B cell (primary cell): ENCODE results near the gene ESR2. TPM values are rescaled to one million over a fixed set of nuclear protein-coding genes. Genes with fewer than 3 reads are reported as not detected.

Experiments
- ATAC-seq: fragments of 200-7000 bp; cut with Tn5 transposase; one replicate; pipeline ENCODE4 v1.10.0; 2021; ENCODE audit warnings: low read depth, mild to moderate bottlenecking, moderate number of reproducible peaks, moderate library complexity
- CTCF ChIA-PET: fragments of 350-600 bp; sonication (Branson Sonifier 250); formaldehyde crosslinking; loops from one replicate; lab custom pipeline; 2021; ENCODE audit warnings: antibody characterized with exemption, inconsistent platforms; lab: Charles Lee
- POLR2A ChIA-PET: fragments of 350-600 bp; sonication (Branson Sonifier 250); formaldehyde crosslinking; loops from one replicate; lab custom pipeline; 2021; ENCODE audit warnings: antibody characterized with exemption; lab: Charles Lee
- DNase-seq: peaks from one replicate; pipeline ENCODE4 v3.0.0; 2013
- H2AFZ ChIP-seq: 2 replicates; pipeline ENCODE4 v1.6.1; 2012; ENCODE audit warnings: mild to moderate bottlenecking, low read depth, low read length; ENCODE audit not compliant: insufficient read depth, poor library complexity, severe bottlenecking
- H3K27ac ChIP-seq, 2 donors: 1 replicate in 1 of 2; 2 replicates in 1 of 2; pipeline ENCODE4 v1.5.1; 2012 to 2013; ENCODE audit warnings: low read length in 2 of 2, mild to moderate bottlenecking in 2 of 2, moderate library complexity in 1 of 2
- H3K27me3 ChIP-seq, 4 experiments: fragments of 200-600 bp in 1 of 4; sonication (generic) in 1 of 4; replicated peaks in 1 of 4; 1 replicate in 2 of 4; 2 replicates in 2 of 4; pipeline versions ENCODE4 v1.6.1 to v1.7.0; 2013 to 2016; ENCODE audit warnings: low read length in 3 of 4, mild to moderate bottlenecking in 2 of 4, mixed read lengths in 1 of 4, moderate library complexity in 1 of 4; ENCODE audit not compliant: insufficient read depth in 4 of 4, control insufficient read depth in 3 of 4; ENCODE audit errors: control extremely low read depth in 1 of 4
- H3K36me3 ChIP-seq, 2 experiments: replicated peaks in 1 of 2; 1 replicate in 1 of 2; 2 replicates in 1 of 2; pipeline versions ENCODE4 v1.6.1 to v1.7.1; 2013; ENCODE audit warnings: low read length in 1 of 2; ENCODE audit not compliant: insufficient read depth in 2 of 2, control insufficient read depth in 1 of 2; ENCODE audit errors: control extremely low read depth in 1 of 2, extremely low read depth in 1 of 2
- H3K4me1 ChIP-seq, 2 donors: fragments of 200-600 bp in 1 of 2; sonication (generic) in 1 of 2; 1 replicate in 1 of 2; 2 replicates in 1 of 2; pipeline versions ENCODE4 v1.5.1 to v1.6.1; 2013 to 2017; ENCODE audit warnings: low read length in 2 of 2; ENCODE audit not compliant: control insufficient read depth in 2 of 2, insufficient read depth in 2 of 2
- H3K4me2 ChIP-seq: replicated peaks from 2 replicates; pipeline ENCODE3; 2012; ENCODE audit warnings: mild to moderate bottlenecking, low read depth, low read length; ENCODE audit not compliant: poor library complexity, severe bottlenecking
- H3K4me3 ChIP-seq, 5 experiments: fragments of 200-600 bp in 1 of 5; sonication (generic) in 1 of 5; 1 replicate in 3 of 5; 2 replicates in 2 of 5; pipeline versions ENCODE4 v1.5.1 to v1.7.0; 2011 to 2016; ENCODE audit warnings: low read length in 4 of 5, mild to moderate bottlenecking in 4 of 5, low read depth in 2 of 5, control low read depth in 1 of 5, moderate library complexity in 1 of 5; ENCODE audit not compliant: insufficient read depth in 1 of 5; ENCODE audit errors: control extremely low read depth in 1 of 5, extremely low read depth in 1 of 5
- H3K79me2 ChIP-seq: fragments of 200-600 bp; sonication (generic); one replicate; pipeline ENCODE4 v1.6.0; 2016; ENCODE audit warnings: low read length; ENCODE audit not compliant: control insufficient read depth, insufficient read depth
- H3K9ac ChIP-seq: fragments of 200-600 bp; sonication (generic); 2 replicates; pipeline ENCODE4 v1.6.1; 2017; ENCODE audit warnings: mild to moderate bottlenecking, low read length, moderate library complexity
- H3K9me3 ChIP-seq, 3 donors: one replicate each; pipeline versions ENCODE4 v1.6.1 to v1.7.1; 2013; ENCODE audit warnings: low read length in 2 of 3; ENCODE audit not compliant: control insufficient read depth in 2 of 3, insufficient read depth in 1 of 3; ENCODE audit errors: control extremely low read depth in 1 of 3
- H4K20me1 ChIP-seq: 2 replicates; pipeline ENCODE4 v1.6.0; 2012; ENCODE audit warnings: mild to moderate bottlenecking, low read length; ENCODE audit not compliant: insufficient read depth, control insufficient read depth, poor library complexity, severe bottlenecking
- H3K27ac Mint-ChIP-seq: one replicate; pipeline ENCODE4 v1.8.0; 2021; ENCODE audit warnings: mixed read lengths
- H3K27me3 Mint-ChIP-seq: one replicate; pipeline ENCODE4 v1.8.0; 2021; ENCODE audit warnings: mixed read lengths
- H3K4me1 Mint-ChIP-seq: one replicate; pipeline ENCODE4 v1.8.0; 2021; ENCODE audit warnings: mixed read lengths
- H3K4me3 Mint-ChIP-seq: one replicate; pipeline ENCODE4 v1.8.0; 2021; ENCODE audit warnings: mixed read lengths
- H3K9me3 Mint-ChIP-seq: one replicate; pipeline ENCODE4 v1.8.0; 2022; ENCODE audit warnings: mixed read lengths; ENCODE audit not compliant: insufficient read depth
- CTCF ChIP-seq: fragments of 200-600 bp; IDR thresholded peaks from one replicate; pipeline ENCODE4 v1.8.0; 2022; ENCODE audit warnings: antibody characterized with exemption, mild to moderate bottlenecking
- EZH2 ChIP-seq: IDR thresholded peaks from 2 replicates; pipeline ENCODE4 v1.6.1; 2012; ENCODE audit warnings: borderline replicate concordance, low read depth, mild to moderate bottlenecking, moderate library complexity, low read length; ENCODE audit not compliant: insufficient read depth, poor library complexity, severe bottlenecking
- WGBS: methylation state at CpG from one replicate; pipeline ENCODE4 v1.1.5; 2013; ENCODE audit warnings: missing lambda C conversion rate; ENCODE audit not compliant: insufficient coverage; 5-methylcytosine and 5-hydroxymethylcytosine counted together
- intact Hi-C: fragments of 100-400 bp; cut with micrococcal nuclease; formaldehyde crosslinking; loops from one replicate; pipeline ENCODE4 v1.10.0; 2022
- polyA plus RNA-seq: library from polyadenylated mRNA; depleted of rRNA; stranded (reverse); fragments of >200 nt; gene quantifications from 2 replicates; pipeline ENCODE4 v1.2.3, GENCODE V29; 2012
- total RNA-seq, 2 donors: library from RNA; stranded (reverse); fragments of 120-200 nt in 1 of 2; gene quantifications; 1 replicate in 1 of 2; 2 replicates in 1 of 2; pipeline versions ENCODE4 v1.2.3 to v1.2.4, GENCODE V29; 2013 to 2022

Gene ESR2
- total and polyA plus RNA-seq, 2 donors (not counting 1 experiment from before 2014, with no cell fraction given) = 5.4 to 87.8 TPM

DNA sequence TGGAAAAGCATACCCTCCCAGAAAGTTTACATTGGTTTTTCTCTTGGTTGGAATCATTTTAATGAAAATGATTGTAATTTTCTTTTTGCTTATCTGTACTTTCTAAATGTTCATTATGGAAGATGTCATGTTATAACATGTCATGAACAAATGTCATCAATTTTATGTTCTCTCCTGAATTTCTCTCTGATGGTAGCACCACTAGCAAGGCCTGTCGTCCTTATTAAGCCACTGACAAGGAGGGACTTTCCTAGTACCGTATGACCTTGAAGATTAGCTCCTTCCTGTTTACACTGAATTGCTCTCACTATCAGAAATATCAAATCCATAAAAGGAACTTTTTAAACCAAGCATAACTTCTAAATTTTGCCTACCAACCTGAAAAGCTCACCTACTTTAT lies 99.0 kb downstream of the ESR2 start:
- Histone ChIP-seq H2AFZ (peak overlapping the region; percentile 46), H3K4me1 (peaks cover 51 to 53% of the 10 kb centered on the region in 2 donors), H4K20me1 (no peaks in the 10 kb centered on the region), H3K27me3 (no peaks in the 10 kb centered on the region), H3K9ac (peak overlapping the region; percentile 48), H3K4me3 (peak overlapping the region in 4 of 5 experiments; percentile 4 to 42 (median 6)), H3K79me2 (peaks cover 19% of the 10 kb centered on the region), H3K4me2 (peak overlapping the region; percentile 67), H3K27ac (peak overlapping the region; percentile 94 to 98), H3K36me3 (peaks cover 0 to 8% of the 10 kb centered on the region in 2 experiments), H3K9me3 (no peaks in the 10 kb centered on the region)
- ChIA-PET POLR2A (interaction anchor here (1.0 to 2.5 kb wide), 4 partner anchors 14 to 41 kb away, joined by 3 to 21 read pairs (median 4); no protein-coding TSS in a partner anchor), CTCF (interaction anchor here (1.0 to 3.2 kb wide), 8 partner anchors 9 to 99 kb away, joined by 3 to 13 read pairs (median 4); partner anchors contain the start of gene ESR2)
- DNase-seq = peak; percentile 77
- TF ChIP-seq CTCF = no peak
- TF ChIP-seq EZH2 = no peak
- Mint-ChIP-seq H3K27ac (peak overlapping the region; percentile 94), H3K4me1 (peaks cover 60% of the 10 kb centered on the region), H3K27me3 (no peaks in the 10 kb centered on the region), H3K4me3 (peak overlapping the region; percentile 62), H3K9me3 (no peaks in the 10 kb centered on the region)
- 0% methylated on average over 2 of the region's 2 CpGs for WGBS
- intact Hi-C loops = loop anchor here (1.0 kb wide), 1 partner anchor 41 kb away; no protein-coding TSS in a partner anchor
- peak; percentile 62 for ATAC-seq

DNA sequence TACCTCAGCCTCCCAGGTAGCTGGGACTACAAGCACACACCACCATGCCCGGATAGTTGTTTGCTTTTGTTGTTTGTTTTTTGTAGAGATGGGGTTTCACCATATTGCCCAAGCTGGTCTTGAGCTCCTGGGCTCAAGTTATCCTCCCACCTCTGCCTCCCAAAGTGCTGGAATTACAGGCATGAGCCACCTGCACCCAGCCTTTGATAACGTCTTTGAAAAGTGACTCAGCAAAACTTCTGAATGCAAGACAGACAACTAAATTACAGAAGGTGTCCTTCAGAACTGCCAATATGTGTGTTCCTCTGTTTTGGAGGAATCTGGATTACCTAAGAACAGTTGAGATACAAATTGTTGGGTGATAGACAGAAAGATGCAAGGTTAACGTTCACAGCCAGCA lies 99.8 kb downstream of the ESR2 start:
- Histone ChIP-seq H3K4me1 (peaks cover 51 to 53% of the 10 kb centered on the region in 2 donors), H3K9me3 (no peaks in the 10 kb centered on the region), H3K9ac (peak overlapping the region; percentile 48), H4K20me1 (no peaks in the 10 kb centered on the region), H3K27ac (peak overlapping the region; percentile 94 to 98), H3K36me3 (peaks cover 0 to 8% of the 10 kb centered on the region in 2 experiments), H2AFZ (peak overlapping the region; percentile 46), H3K79me2 (peaks cover 19% of the 10 kb centered on the region), H3K4me3 (no peak overlapping the region), H3K4me2 (peak overlapping the region; percentile 67), H3K27me3 (no peaks in the 10 kb centered on the region)
- Mint-ChIP-seq H3K27ac (peak overlapping the region; percentile 94), H3K9me3 (no peaks in the 10 kb centered on the region), H3K4me1 (peaks cover 60% of the 10 kb centered on the region), H3K4me3 (no peak overlapping the region), H3K27me3 (no peaks in the 10 kb centered on the region)
- DNase-seq = no peak
- ATAC-seq = no peak
- intact Hi-C loops = no loop called here
- TF ChIP-seq CTCF = no peak
- TF ChIP-seq EZH2 = no peak
- 100% methylated on average over 1 of the region's 3 CpGs for whole genome bisulfite sequencing
- POLR2A ChIA-PET = interaction anchor here (0.6 to 2.5 kb wide), 5 partner anchors 15 to 59 kb away, joined by 3 to 21 read pairs (median 4); no protein-coding TSS in a partner anchor
- CTCF ChIA-PET = interaction anchor here (0.9 to 3.2 kb wide), 6 partner anchors 8 to 109 kb away, joined by 3 to 13 read pairs (median 8); partner anchors contain the start of gene ESR2
